Measurements from ENCODE around the gene BRD7.

DNA sequence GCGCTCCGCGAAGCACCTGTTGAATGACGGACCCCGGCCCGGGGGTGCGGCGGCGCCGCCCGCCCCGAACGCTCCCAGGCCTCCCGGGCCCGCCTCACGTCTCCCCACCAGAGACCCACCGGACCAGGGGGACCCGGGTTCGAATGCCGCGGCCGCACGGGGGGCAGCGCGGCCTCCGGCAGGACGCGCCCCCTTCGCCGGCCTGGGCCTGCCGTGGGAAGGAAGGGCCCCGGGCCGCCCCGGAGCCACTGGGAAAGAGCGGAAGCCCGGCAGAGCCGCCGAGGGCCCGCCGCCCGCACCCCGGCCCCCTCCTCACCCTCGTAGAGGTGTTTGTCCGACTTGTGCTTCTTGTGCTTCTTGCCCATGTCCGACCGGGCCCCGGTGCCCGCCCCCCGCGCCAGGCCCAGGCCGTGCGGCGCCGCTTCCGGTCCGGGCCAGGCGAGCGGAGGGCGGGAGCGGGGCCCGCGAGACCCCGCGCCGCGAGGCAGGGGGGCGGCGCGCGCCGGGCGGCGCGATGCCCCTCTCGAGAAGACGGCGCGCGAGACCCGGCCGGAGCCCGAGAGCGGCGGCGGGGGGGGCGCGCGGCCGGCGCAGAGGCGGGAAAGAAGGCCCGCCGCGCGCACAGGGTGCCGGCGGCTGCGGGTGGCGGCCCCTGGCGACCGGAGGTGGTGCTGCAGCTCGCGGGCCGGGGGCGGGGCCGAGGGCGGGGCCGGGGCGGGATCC lies at the start of gene BRD7:
- TF ChIP-seq, protein P1, sequence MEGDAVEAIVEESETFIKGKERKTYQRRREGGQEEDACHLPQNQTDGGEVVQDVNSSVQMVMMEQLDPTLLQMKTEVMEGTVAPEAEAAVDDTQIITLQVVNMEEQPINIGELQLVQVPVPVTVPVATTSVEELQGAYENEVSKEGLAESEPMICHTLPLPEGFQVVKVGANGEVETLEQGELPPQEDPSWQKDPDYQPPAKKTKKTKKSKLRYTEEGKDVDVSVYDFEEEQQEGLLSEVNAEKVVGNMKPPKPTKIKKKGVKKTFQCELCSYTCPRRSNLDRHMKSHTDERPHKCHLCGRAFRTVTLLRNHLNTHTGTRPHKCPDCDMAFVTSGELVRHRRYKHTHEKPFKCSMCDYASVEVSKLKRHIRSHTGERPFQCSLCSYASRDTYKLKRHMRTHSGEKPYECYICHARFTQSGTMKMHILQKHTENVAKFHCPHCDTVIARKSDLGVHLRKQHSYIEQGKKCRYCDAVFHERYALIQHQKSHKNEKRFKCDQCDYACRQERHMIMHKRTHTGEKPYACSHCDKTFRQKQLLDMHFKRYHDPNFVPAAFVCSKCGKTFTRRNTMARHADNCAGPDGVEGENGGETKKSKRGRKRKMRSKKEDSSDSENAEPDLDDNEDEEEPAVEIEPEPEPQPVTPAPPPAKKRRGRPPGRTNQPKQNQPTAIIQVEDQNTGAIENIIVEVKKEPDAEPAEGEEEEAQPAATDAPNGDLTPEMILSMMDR (IDR thresholded peaks at IDR 0.05 in 4 of 5, conservative IDR thresholded peaks at IDR 0.05 in 1 of 5) = peak in 4 of 5 experiments; percentile 35 to 83 (median 58)
- peak in 1 of 2 donors; percentile 39 for TF ChIP-seq POLR2A (IDR thresholded peaks at IDR 0.05)

All from gastrocnemius medialis (tissue), 4 donors.